ENCODE data around the gene OTOP2.
"Not testable (repeated sequence)": the region's sequence is repeated elsewhere in the genome, so short reads cannot be mapped to it uniquely, and the experiment has no call there.

GRCh38 chr17:74911423-74911822 is 12.7 kb upstream of the OTOP2 start:
- TF ChIP-seq CTCF (IDR thresholded peaks at IDR 0.05 in 2 of 3, conservative IDR thresholded peaks at IDR 0.05 in 1 of 3; ENCODE audit: insufficient read depth in 2 of 3, low read depth in 1 of 3, low read length in 3 of 3); ZBTB40 (IDR thresholded peaks at IDR 0.05); ZBTB40 (CRISPR knock-in tag; IDR thresholded peaks at IDR 0.05); TBP (optimal IDR thresholded peaks at IDR 0.05; ENCODE audit: low read depth, low read length); ZNF274 (IDR thresholded peaks at IDR 0.05; ENCODE audit: borderline replicate concordance, low read depth, low read length); POLR2A (conservative IDR thresholded peaks at IDR 0.05); ZNF232 (CRISPR knock-in tag; IDR thresholded peaks at IDR 0.05): not testable (repeated sequence)
- TF ChIP-seq, protein P1, sequence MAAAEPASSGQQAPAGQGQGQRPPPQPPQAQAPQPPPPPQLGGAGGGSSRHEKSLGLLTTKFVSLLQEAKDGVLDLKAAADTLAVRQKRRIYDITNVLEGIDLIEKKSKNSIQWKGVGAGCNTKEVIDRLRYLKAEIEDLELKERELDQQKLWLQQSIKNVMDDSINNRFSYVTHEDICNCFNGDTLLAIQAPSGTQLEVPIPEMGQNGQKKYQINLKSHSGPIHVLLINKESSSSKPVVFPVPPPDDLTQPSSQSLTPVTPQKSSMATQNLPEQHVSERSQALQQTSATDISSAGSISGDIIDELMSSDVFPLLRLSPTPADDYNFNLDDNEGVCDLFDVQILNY (CRISPR knock-in tag; IDR thresholded peaks at IDR 0.05) = not testable (repeated sequence)
- TF ChIP-seq, protein P2, sequence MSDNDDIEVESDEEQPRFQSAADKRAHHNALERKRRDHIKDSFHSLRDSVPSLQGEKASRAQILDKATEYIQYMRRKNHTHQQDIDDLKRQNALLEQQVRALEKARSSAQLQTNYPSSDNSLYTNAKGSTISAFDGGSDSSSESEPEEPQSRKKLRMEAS (CRISPR knock-in tag; IDR thresholded peaks at IDR 0.05) = not testable (repeated sequence)
